NCI-H748 (cell line): Measurements from ENCODE around the gene ITPA.
A peak's percentile ranks its signal among the peaks of the same experiment; 100 is the strongest.

Experiments
- DNase-seq: peaks from one replicate; lab custom pipeline; 2025; ENCODE audit not compliant: unreplicated experiment; lab: John Stamatoyannopoulos, UW

Gene ITPA

GRCh38 chr20:3227506-3227905 lies 18.2 kb downstream of the ITPA start:
- DNase-seq = no peak

DNA sequence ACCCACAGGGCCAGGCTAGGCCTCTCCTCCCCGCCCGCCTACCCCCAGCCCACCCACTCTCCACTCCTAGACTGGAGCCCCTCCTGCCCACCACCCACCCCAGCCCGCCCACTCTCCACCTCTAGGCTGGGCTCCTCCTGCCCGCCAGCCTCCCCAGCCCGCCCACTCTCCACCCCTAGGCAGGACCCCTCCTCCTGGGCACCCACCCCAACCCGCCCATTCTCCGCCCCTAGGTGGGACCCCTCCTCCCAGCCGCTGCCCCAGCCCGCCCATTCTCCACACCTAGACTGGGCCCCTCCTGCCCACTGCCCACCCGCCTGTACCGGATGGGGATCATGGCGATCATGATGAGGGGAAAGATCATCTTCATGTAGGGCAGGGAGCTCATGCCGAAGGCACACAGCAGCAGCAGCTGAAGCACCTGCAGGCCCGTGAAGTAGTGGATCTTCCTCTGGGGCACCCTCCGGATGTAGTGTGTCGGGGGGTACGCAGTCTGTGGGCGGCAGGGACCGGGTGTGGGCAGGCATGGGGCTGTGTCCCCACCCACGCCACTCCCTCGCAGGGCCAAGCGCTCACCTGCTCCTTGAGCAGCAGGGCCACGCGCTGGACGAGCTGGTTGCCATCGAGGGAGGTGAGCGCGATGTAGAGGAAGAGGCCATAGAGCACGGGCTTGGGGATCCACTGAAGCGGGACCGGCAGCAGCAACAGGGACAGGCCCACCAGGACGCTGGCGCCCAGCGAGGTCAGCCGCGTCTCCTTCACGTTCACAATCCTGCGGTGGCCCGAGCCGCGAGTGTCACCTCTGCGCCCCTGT lies 18.8 kb downstream of the ITPA start:
- DNase-seq = no peak

- DNase-seq = no peak
Observed at GRCh38 chr20:3228750-3229032, 19.4 kb downstream of the ITPA start.

DNA sequence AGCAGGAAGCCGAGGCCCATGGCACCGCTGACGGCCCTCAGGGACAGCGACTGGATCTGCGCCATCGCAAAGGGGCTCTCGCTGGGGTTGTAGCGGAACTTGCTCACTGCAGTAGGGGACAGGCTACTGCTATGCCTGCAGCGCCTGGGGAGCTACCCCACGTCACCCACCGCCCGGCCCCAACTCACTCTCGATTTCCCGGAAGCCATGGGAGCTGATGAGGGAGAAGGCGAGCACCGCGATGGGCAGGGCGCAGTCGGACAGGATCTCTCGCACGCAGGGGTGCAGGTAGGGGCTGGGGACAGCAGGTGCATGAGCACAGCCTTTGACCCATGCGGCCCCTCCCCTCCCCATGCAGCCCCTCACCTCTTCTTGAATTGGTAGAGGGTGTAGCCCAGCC lies 19.9 kb downstream of the ITPA start:
- no peak for DNase-seq

- no peak for DNase-seq
Observed at GRCh38 chr20:3229798-3230197, 20.5 kb downstream of the ITPA start.

DNA sequence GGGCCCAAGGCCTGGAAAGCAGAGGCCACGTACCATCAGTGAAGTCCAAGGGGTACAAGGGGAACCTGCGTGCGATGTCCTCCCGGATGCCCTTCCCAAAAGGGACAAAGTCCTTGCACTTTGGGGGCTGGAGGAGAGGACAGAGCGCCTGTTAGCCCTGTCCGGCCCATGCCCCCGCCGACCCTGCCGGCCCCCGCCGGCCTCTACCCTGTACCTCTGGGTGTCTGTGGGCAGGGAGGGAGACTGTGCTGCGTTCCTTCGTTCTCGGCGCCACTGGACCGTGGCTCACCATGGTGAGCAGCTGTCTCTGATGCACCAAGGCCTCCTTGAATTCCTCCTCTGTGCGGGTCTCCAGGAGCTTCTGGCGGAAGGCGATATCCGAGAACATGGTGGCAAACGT lies 21.8 kb downstream of the ITPA start:
- DNase-seq = no peak

GRCh38 chr20:3231889-3232588 lies 22.7 kb downstream of the ITPA start:
- no peak for DNase-seq

GRCh38 chr20:3233131-3233990 lies 24.1 kb downstream of the ITPA start:
- DNase-seq = no peak

DNA sequence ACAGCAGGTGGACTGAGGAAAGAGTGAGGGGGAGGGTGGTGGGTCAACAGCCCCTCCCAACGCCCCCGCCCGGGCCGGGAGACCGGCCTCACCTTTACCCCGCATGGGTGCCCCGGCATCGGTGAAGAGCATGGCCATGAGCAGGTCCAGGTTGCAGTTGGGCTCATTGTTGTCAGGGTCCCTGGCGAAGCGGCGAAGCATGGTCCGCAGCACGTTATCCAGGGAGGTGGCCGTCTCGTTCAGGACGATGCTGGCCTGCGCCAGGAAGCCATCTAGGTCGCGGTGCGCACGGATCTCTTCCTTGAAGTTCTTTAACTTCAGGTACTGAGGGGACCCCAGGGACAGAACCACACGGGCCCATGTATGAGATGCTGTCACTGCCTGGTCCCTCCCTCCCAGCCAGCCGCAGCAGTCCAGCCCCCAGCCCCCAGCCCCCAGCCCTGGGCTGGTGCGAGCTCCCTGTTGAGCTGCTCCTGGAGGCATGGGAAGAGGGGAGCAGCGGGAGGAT lies 24.7 kb downstream of the ITPA start:
- no peak for DNase-seq

- no peak for DNase-seq
Observed at GRCh38 chr20:3235666-3236324, 26.5 kb downstream of the ITPA start.

GRCh38 chr20:3237011-3237957 lies 28.0 kb downstream of the ITPA start:
- no peak for DNase-seq

- DNase-seq = no peak
Observed at GRCh38 chr20:3237958-3238615, 28.8 kb downstream of the ITPA start.

- DNase-seq = peak; percentile 55
Observed at GRCh38 chr20:3238616-3239025, 29.3 kb downstream of the ITPA start.

DNA sequence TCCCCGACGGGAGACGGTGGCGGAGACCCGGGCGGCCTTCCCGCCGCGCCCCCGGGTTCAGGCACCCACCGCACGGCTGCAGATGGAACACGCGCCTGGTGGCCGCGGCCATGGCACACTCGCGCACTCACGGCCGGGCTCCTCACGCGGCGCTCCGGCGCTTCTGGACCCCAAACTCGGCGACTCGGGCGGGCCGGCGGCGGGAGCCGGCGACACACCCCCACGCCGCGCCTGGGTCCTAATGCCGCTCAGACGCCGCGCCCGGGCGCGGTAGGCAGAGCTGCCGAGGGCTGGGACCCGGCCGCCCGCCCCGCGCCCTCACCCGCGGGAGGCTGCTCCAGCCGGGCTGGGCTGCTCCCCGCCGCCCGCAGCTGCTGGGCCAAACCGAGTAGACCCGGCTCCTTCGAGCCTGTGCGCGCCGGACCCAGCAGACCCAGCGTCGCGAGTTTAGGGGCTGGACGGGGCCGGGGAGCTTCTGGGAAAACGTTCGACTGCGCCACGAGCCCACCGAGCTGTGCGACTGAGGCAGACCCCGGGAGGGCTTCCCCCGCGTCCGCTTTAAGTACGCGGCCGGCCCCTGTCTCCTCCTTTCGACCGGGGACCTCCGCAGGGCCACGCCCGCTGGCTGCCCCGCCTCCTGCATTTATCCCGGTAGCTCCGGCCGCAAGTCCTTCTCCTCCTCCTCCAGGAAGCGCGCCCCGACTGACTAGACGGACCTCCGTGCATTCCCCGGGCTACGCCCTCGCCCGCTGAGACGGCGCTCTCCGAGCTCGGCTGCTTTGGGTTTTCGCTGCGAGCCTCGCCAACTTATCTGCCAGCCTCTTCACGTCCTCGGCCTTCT lies 29.9 kb downstream of the ITPA start, which contains the start of gene SLC4A11:
SLC4A11 (minus strand) TSS at position 165 of the 841 bp plus-strand sequence; CDS start at position 112, 53 bp downstream.
- peak; percentile 84 for DNase-seq

GRCh38 chr20:3239867-3240775 lies 30.8 kb downstream of the ITPA start:
- DNase-seq = peak; percentile 56

DNA sequence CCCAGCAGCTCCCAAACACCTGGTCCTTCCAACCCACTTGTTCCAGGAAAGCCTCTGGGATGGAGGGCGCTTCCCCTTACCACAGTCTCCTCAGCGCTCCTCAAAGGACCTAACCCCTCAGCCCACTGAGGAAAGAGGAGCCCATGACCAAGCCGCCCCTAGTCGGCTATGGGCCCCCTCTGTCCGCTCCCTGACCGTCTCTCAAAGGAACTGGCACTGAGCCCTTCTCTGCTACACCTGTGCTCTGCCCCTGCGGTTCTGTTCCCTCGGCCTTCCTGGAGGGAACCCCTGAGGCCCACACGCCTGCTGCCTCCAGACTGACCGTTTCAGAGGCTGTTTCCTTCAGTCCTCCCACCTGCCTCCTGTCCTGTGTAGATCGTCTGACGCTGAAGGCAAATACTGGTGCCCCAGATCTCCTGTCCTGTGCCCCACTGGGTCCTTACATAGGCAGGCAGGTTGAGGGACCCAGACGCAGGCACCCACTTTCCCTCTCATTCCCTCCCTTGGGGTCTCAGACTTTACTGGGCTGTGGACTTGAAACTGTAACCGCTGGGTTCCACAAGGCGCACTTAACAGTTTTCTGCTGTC lies 31.6 kb downstream of the ITPA start:
- no peak for DNase-seq

- DNase-seq = no peak
Observed at GRCh38 chr20:3242172-3242692, 32.9 kb downstream of the ITPA start.
